Epithelial cell of esophagus (primary cell): Measurements from ENCODE around the gene CENPK.

Experiments
- DNase-seq: peaks from one replicate; pipeline ENCODE4 v3.0.0; 2010; ENCODE audit warnings: low read depth
- H3K4me3 ChIP-seq: 2 replicates; pipeline ENCODE4 v1.5.1; 2011; ENCODE audit warnings: mild to moderate bottlenecking, low read length, control low read depth
- CTCF ChIP-seq: IDR thresholded peaks from 2 replicates; pipeline ENCODE4 v1.5.1; 2011; ENCODE audit warnings: low read depth, mild to moderate bottlenecking, low read length, control low read depth, inconsistent platforms; ENCODE audit not compliant: insufficient read depth; ENCODE audit errors: missing control alignments

CENPK gene

GRCh38 chr5:65483546-65484346 lies 79.2 kb downstream of the CENPK start:
- TF ChIP-seq CTCF, result peak; percentile 61
- peak overlapping the region; percentile 70 for H3K4me3 ChIP-seq
- DNase-seq, result peak; percentile 73

GRCh38 chr5:65482736-65483545 lies 80.0 kb downstream of the CENPK start:
- DNase-seq, result peak; percentile 46
- peak overlapping the region; percentile 70 for H3K4me3 ChIP-seq
- TF ChIP-seq CTCF, result no peak

GRCh38 chr5:65482296-65482735 lies 80.7 kb downstream of the CENPK start:
- H3K4me3 ChIP-seq, result peak overlapping the region; percentile 70
- no peak for TF ChIP-seq CTCF
- peak; percentile 25 for DNase-seq

- H3K4me3 ChIP-seq, result peak within 1 kb of the TSS; percentile 70
- DNase-seq, result peak; percentile 88
- TF ChIP-seq CTCF, result no peak
Measured at GRCh38 chr5:65481635-65482295, 81.2 kb downstream of the CENPK start, which contains the start of gene ADAMTS6. ADAMTS6 (minus strand) TSS chr5:65481920; CDS start chr5:65473673, 8,247 bp downstream.

- no peak for TF ChIP-seq CTCF
- peak overlapping the region; percentile 70 for H3K4me3 ChIP-seq
- DNase-seq, result no peak
Measured at GRCh38 chr5:65481171-65481581, 81.8 kb downstream of the CENPK start.

- no peak for TF ChIP-seq CTCF
- peak; percentile 65 for DNase-seq
- H3K4me3 ChIP-seq, result peak overlapping the region; percentile 70
Measured at GRCh38 chr5:65480306-65480865, 82.6 kb downstream of the CENPK start.
